Mammary epithelial cell (primary cell): ENCODE results near the gene RASGRF2.

Source experiments
- EZH2 ChIP-seq: IDR thresholded peaks from 2 replicates; pipeline ENCODE4 v1.6.1; 2012; ENCODE audit warnings: low read length, inconsistent platforms, borderline replicate concordance
- TF ChIP-seq, protein P1 (sequence below), 2 donors: IDR thresholded peaks in 1 of 2; conservative IDR thresholded peaks in 1 of 2; 2 replicates each; pipeline ENCODE4 v1.5.1; 2011 to 2012; ENCODE audit warnings: inconsistent platforms in 2 of 2, low read length in 2 of 2, mild to moderate bottlenecking in 2 of 2, control low read depth in 1 of 2, low read depth in 1 of 2; ENCODE audit not compliant: insufficient read depth in 1 of 2; ENCODE audit errors: extremely low read depth in 1 of 2

DNA sequence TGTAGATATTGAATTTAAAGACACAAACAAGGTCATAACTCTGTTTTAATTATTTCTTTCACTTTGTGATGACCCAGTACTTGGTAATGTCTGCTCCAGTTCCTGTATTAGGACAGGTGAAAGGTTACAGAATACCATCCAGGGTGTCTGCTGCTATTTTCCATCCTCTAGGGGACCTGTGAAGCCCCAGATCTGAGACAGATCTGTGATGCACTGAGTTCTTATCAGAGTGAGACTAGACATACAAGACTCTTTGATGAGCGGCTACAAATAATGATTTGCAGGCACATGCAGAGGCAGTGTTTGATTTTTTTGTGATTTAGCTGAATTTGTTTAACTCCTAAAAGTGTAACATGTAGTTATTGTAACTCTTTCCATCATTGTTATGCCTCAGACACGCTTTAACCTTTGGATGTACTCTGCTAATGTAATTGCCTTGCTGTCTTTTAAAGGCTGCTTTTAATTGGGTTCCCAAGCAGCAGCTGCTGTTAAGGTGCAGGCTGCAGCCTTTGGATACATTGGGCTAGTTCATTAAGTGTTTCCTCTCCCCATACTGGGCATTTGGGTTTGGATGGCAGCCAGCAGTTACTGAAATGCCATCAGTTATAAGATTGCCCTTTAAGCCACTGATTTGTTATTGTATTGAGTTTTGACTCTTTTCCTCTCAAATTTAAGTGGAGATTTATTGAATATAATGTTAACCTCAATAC is 63.3 kb downstream of the RASGRF2 start:
- TF ChIP-seq EZH2, result no peak
- TF ChIP-seq, protein P1, sequence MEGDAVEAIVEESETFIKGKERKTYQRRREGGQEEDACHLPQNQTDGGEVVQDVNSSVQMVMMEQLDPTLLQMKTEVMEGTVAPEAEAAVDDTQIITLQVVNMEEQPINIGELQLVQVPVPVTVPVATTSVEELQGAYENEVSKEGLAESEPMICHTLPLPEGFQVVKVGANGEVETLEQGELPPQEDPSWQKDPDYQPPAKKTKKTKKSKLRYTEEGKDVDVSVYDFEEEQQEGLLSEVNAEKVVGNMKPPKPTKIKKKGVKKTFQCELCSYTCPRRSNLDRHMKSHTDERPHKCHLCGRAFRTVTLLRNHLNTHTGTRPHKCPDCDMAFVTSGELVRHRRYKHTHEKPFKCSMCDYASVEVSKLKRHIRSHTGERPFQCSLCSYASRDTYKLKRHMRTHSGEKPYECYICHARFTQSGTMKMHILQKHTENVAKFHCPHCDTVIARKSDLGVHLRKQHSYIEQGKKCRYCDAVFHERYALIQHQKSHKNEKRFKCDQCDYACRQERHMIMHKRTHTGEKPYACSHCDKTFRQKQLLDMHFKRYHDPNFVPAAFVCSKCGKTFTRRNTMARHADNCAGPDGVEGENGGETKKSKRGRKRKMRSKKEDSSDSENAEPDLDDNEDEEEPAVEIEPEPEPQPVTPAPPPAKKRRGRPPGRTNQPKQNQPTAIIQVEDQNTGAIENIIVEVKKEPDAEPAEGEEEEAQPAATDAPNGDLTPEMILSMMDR (conservative IDR thresholded peaks at IDR 0.05 in 1 of 2, IDR thresholded peaks at IDR 0.05 in 1 of 2; ENCODE audit: extremely low read depth in 1 of 2, insufficient read depth in 1 of 2, low read depth in 1 of 2, low read length in 2 of 2), result no peak
